GM12878 (cell line): ENCODE data around the gene GPX7. TPM values are rescaled to one million over a fixed set of nuclear protein-coding genes. Genes with fewer than 3 reads are reported as not detected.

ENCODE experiments used
- ATAC-seq: fragments of 200-7000 bp; cut with Tn5 transposase; 3 replicates; pipeline ENCODE4 v1.9.1; 2020; ENCODE audit warnings: mild to moderate bottlenecking, moderate library complexity
- BruUV-seq: library from RNA; stranded (reverse); fragments of 400-500 nt; replicated peaks from 2 replicates; lab custom pipeline; 2021; lab: Mats Ljungman, UMichigan
- CTCF ChIA-PET: fragments of 300-600 bp; sonication (Branson Sonifier 250); formaldehyde crosslinking; extraction: SDS; loops from one replicate; lab custom pipeline; 2021; ENCODE audit warnings: inconsistent platforms; lab: Yijun Ruan, JAX
- POLR2A ChIA-PET: fragments of 350-600 bp; formaldehyde crosslinking; extraction: SDS; loops from one replicate; lab custom pipeline; 2021; ENCODE audit warnings: inconsistent platforms; lab: Charles Lee
- RAD21 ChIA-PET: fragments of 300-600 bp; sonication (Branson Sonifier 250); formaldehyde crosslinking; loops from one replicate; lab custom pipeline; 2023; ENCODE audit warnings: antibody characterized with exemption; ENCODE audit not compliant: unreplicated experiment; lab: Charles Lee
- SMC1A ChIA-PET: fragments of 300-600 bp; sonication (Branson Sonifier 250); formaldehyde crosslinking; loops from one replicate; lab custom pipeline; 2023; ENCODE audit not compliant: unreplicated experiment, uncharacterized antibody; lab: Charles Lee
- DNase-seq: peaks from one replicate; pipeline ENCODE4 v3.0.0-alpha.2; 2011; ENCODE audit warnings: low read depth, low spot score
- FAIRE-seq: peaks from 3 replicates; lab custom pipeline; 2011; peaks lifted over from hg19 to GRCh38; lab: Jason Lieb, UNC
- H2AFZ ChIP-seq: 2 replicates; pipeline ENCODE4 v1.6.0; 2011; ENCODE audit warnings: low read depth, low read length, control low read depth; ENCODE audit not compliant: control insufficient read depth
- H3K27ac ChIP-seq: 2 replicates; pipeline ENCODE4 v1.5.1; 2011; ENCODE audit warnings: control low read depth; ENCODE audit not compliant: control insufficient read depth, insufficient read depth
- H3K27me3 ChIP-seq, 2 experiments: replicated peaks in 1 of 2; 2 replicates each; pipeline versions ENCODE4 v1.6.0 to v1.6.1; 2011; ENCODE audit warnings: low read length in 1 of 2; ENCODE audit not compliant: control insufficient read depth in 2 of 2, insufficient read depth in 2 of 2
- H3K36me3 ChIP-seq, 2 experiments: 2 replicates each; pipeline ENCODE4 v1.5.1; 2011; ENCODE audit warnings: low read length in 1 of 2; ENCODE audit not compliant: control insufficient read depth in 2 of 2, insufficient read depth in 2 of 2
- H3K4me1 ChIP-seq: 2 replicates; pipeline ENCODE4 v1.6.1; 2011; ENCODE audit warnings: mild to moderate bottlenecking, low read length, moderate library complexity, mixed read lengths; ENCODE audit not compliant: control insufficient read depth, insufficient read depth
- H3K4me2 ChIP-seq: 2 replicates; pipeline ENCODE4 v1.6.0; 2011; ENCODE audit warnings: control low read depth; ENCODE audit not compliant: control insufficient read depth, insufficient read depth
- H3K4me3 ChIP-seq: fragments of 200-600 bp; sonication (generic); 2 replicates; pipeline ENCODE4 v1.5.1; 2016
- H3K79me2 ChIP-seq: 2 replicates; pipeline ENCODE4 v1.6.0; 2011; ENCODE audit warnings: low read length; ENCODE audit not compliant: control insufficient read depth, insufficient read depth
- H3K9ac ChIP-seq: 2 replicates; pipeline ENCODE4 v1.8.0; 2011; ENCODE audit warnings: low read length, control low read depth, mixed read lengths; ENCODE audit not compliant: control insufficient read depth, insufficient read depth
- H3K9me3 ChIP-seq: replicated peaks from 3 replicates; pipeline ENCODE4 v1.5.1; 2011; ENCODE audit warnings: mild to moderate bottlenecking, low read length; ENCODE audit not compliant: control insufficient read depth, insufficient read depth
- H4K20me1 ChIP-seq: 2 replicates; pipeline ENCODE4 v1.6.0; 2011; ENCODE audit not compliant: control insufficient read depth, insufficient read depth
- BCL3 ChIP-seq: IDR thresholded peaks from 2 replicates; pipeline ENCODE4 v1.6.1; 2011; ENCODE audit warnings: borderline replicate concordance, low read depth, mild to moderate bottlenecking, moderate library complexity, low read length; ENCODE audit not compliant: insufficient read depth, poor library complexity, severe bottlenecking
- CHD4 ChIP-seq: fragments of 200-600 bp; sonication (generic); IDR thresholded peaks from 2 replicates; pipeline ENCODE4 v1.6.1; 2016; ENCODE audit warnings: mild to moderate bottlenecking
- IKZF2 ChIP-seq, 2 experiments: fragments of 450-650 bp; IDR thresholded peaks; 2 replicates each; pipeline ENCODE4 v1.6.1; 2017; ENCODE audit warnings: mild to moderate bottlenecking in 2 of 2, moderate library complexity in 2 of 2
- NR2C2 ChIP-seq: IDR thresholded peaks from 2 replicates; pipeline ENCODE4 v1.6.1; 2011; ENCODE audit warnings: borderline replicate concordance, low read depth; ENCODE audit not compliant: control insufficient read depth, insufficient read length
- RFX5 ChIP-seq: IDR thresholded peaks from 2 replicates; pipeline ENCODE4 v1.6.1; 2011; ENCODE audit warnings: low read depth, low read length, improper control_type of control experiment
- RUNX3 ChIP-seq: IDR thresholded peaks from 2 replicates; pipeline ENCODE4 v1.6.1; 2012; ENCODE audit warnings: low read length, inconsistent platforms
- SMAD1 ChIP-seq: fragments of 450-650 bp; IDR thresholded peaks from 2 replicates; pipeline ENCODE4 v1.6.1; 2018; ENCODE audit warnings: mild to moderate bottlenecking, low read depth; ENCODE audit not compliant: partially characterized antibody
- STAT3 ChIP-seq: IDR thresholded peaks from 2 replicates; pipeline ENCODE4 v1.6.1; 2011; ENCODE audit warnings: low read depth, low read length, improper control_type of control experiment
- ZNF622 ChIP-seq: fragments of 450-650 bp; IDR thresholded peaks from 2 replicates; pipeline ENCODE4 v1.6.1; 2017; ENCODE audit warnings: mild to moderate bottlenecking, inconsistent platforms
- ZNF687 ChIP-seq: fragments of 450-650 bp; IDR thresholded peaks from 2 replicates; pipeline ENCODE4 v1.6.1; 2017; ENCODE audit warnings: mild to moderate bottlenecking, moderate library complexity
- ZZZ3 ChIP-seq: IDR thresholded peaks from 2 replicates; pipeline ENCODE4 v1.6.1; 2011; ENCODE audit warnings: low read depth; ENCODE audit not compliant: control insufficient read depth, insufficient read length
- WGBS: methylation state at CpG from one replicate; pipeline ENCODE4 v1.1.6; 2016; ENCODE audit warnings: low lambda C conversion rate; ENCODE audit not compliant: insufficient replicate concordance, insufficient coverage; ENCODE audit errors: missing lambda C conversion rate; 5-methylcytosine and 5-hydroxymethylcytosine counted together
- in situ Hi-C: fragments of 300-500 bp; cut with MboI; formaldehyde crosslinking; loops from 9 replicates; pipeline ENCODE4 v1.14.3; 2018; ENCODE audit warnings: mixed read lengths
- intact Hi-C: fragments of 100-400 bp; cut with micrococcal nuclease; formaldehyde crosslinking; loops from one replicate; pipeline ENCODE4 v1.14.2; 2022; ENCODE audit not compliant: unreplicated experiment
- polyA plus RNA-seq, 11 experiments: library from polyadenylated mRNA; depleted of rRNA in 4 of 11; unstranded in 6 of 11; stranded (reverse) in 5 of 11; fragments of >200 nt; fragmentation: Nextera tagmentation in 4 of 11; fragmentation: Illumina TruSeq in 1 of 11; extraction: Ambion mirVana in 4 of 11; extraction: Trizol in 1 of 11; gene quantifications; 1 replicate in 1 of 11; 2 replicates in 10 of 11; pipeline versions ENCODE4 v1.2.1 to v1.2.3, GENCODE V29; 2011 to 2016; ENCODE audit warnings: inconsistent platforms in 2 of 11, missing spikeins in 2 of 11, low read depth in 1 of 11
- total RNA-seq, 4 experiments: library from RNA; depleted of rRNA in 3 of 4; stranded (reverse); fragments of >200 nt in 3 of 4; fragmentation: Illumina TruSeq in 1 of 4; extraction: Trizol in 1 of 4; gene quantifications; 2 replicates each; pipeline versions ENCODE4 v1.2.1 to v1.2.3, GENCODE V29; 2013 to 2021
- TF ChIP-seq, protein P1 (sequence below): IDR thresholded peaks from 2 replicates; pipeline ENCODE4 v1.6.1; 2012; ENCODE audit warnings: low read depth, low read length, improper control_type of control experiment
- TF ChIP-seq, protein P2 (sequence below): IDR thresholded peaks from 2 replicates; pipeline ENCODE4 v1.6.1; 2012; ENCODE audit warnings: mild to moderate bottlenecking, low read depth, low read length

The GPX7 gene
- total and polyA plus RNA-seq, 10 of the 15 experiments (the other 5 are each of a cell fraction or from before 2014, with no cell fraction given) = 1.9 to 4.2 (median 2.5) TPM; not detected in 1

DNA sequence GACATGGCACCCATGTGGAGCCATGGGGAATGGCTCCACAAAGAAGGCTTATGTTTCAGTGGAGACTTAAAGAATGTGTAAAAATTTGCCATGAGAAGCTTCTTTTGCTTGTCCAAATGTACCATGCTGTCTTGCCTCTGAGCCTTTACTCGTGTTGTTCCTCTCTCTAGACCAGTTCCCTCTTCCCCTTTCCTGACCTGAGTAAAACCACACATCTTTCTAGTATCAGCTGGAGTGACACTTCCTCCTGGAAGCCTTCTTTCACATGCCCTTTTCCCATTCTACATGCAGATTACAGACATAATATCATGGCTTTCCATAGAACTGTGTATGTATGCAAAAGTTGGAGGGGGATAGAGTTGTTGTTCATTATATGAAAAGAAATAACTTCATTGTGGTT, 13.6 kb upstream of the GPX7 start:
- H3K79me2 ChIP-seq = no peaks in the 10 kb centered on the region
- no peaks in the 10 kb centered on the region for H3K27me3 ChIP-seq
- ATAC-seq (no peak), FAIRE-seq (no peak), DNase-seq (no peak)
- no peak overlapping the region for H2AFZ ChIP-seq
- H3K4me1 ChIP-seq = no peaks in the 10 kb centered on the region; the same call in 1 of the 2 replicates
- 0% methylated on average over 1 of the region's 1 CpG for WGBS
- no peaks in the 10 kb centered on the region for H4K20me1 ChIP-seq
- ChIA-PET CTCF (no interaction called here), SMC1A (no interaction called here), POLR2A (no interaction called here), RAD21 (no interaction called here)
- H3K9ac ChIP-seq = no peak overlapping the region
- no peak overlapping the region for H3K27ac ChIP-seq
- H3K4me3 ChIP-seq = no peak overlapping the region
- H3K4me2 ChIP-seq = no peak overlapping the region
- H3K36me3 ChIP-seq = no peaks in the 10 kb centered on the region
- in situ Hi-C loops = no loop called here
- intact Hi-C loops = no loop called here
- BruUV-seq = no TSS peak
- no peaks in the 10 kb centered on the region for H3K9me3 ChIP-seq
- no peak for TF ChIP-seq NR2C2
- TF ChIP-seq, protein P1, sequence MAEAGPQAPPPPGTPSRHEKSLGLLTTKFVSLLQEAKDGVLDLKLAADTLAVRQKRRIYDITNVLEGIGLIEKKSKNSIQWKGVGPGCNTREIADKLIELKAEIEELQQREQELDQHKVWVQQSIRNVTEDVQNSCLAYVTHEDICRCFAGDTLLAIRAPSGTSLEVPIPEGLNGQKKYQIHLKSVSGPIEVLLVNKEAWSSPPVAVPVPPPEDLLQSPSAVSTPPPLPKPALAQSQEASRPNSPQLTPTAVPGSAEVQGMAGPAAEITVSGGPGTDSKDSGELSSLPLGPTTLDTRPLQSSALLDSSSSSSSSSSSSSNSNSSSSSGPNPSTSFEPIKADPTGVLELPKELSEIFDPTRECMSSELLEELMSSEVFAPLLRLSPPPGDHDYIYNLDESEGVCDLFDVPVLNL = no peak
- no peak for TF ChIP-seq SMAD1
- TF ChIP-seq IKZF2 (IDR thresholded peaks at IDR 0.05) = peak in 1 of 2 experiments; percentile 24; a peak in 1 of 4 replicates
- TF ChIP-seq, protein P2, sequence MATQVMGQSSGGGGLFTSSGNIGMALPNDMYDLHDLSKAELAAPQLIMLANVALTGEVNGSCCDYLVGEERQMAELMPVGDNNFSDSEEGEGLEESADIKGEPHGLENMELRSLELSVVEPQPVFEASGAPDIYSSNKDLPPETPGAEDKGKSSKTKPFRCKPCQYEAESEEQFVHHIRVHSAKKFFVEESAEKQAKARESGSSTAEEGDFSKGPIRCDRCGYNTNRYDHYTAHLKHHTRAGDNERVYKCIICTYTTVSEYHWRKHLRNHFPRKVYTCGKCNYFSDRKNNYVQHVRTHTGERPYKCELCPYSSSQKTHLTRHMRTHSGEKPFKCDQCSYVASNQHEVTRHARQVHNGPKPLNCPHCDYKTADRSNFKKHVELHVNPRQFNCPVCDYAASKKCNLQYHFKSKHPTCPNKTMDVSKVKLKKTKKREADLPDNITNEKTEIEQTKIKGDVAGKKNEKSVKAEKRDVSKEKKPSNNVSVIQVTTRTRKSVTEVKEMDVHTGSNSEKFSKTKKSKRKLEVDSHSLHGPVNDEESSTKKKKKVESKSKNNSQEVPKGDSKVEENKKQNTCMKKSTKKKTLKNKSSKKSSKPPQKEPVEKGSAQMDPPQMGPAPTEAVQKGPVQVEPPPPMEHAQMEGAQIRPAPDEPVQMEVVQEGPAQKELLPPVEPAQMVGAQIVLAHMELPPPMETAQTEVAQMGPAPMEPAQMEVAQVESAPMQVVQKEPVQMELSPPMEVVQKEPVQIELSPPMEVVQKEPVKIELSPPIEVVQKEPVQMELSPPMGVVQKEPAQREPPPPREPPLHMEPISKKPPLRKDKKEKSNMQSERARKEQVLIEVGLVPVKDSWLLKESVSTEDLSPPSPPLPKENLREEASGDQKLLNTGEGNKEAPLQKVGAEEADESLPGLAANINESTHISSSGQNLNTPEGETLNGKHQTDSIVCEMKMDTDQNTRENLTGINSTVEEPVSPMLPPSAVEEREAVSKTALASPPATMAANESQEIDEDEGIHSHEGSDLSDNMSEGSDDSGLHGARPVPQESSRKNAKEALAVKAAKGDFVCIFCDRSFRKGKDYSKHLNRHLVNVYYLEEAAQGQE = no peak
- TF ChIP-seq ZNF687 = no peak
- no peak for TF ChIP-seq RFX5
- peak; percentile 12; the same call in 1 of the 2 replicates for TF ChIP-seq RUNX3
- TF ChIP-seq ZZZ3 = no peak
- TF ChIP-seq STAT3 = no peak
- no peak for TF ChIP-seq BCL3
- TF ChIP-seq ZNF622 = no peak
- no peak for TF ChIP-seq CHD4
